NT2/D1 (cell line): ENCODE results near the gene MYO1A.

Experiments used
- SUZ12 ChIP-seq: IDR thresholded peaks from 2 replicates; pipeline ENCODE4 v1.6.1; 2011; ENCODE audit not compliant: insufficient read length, insufficient read depth; ENCODE audit errors: extremely low read depth
- ZNF274 ChIP-seq: IDR thresholded peaks from 2 replicates; pipeline ENCODE4 v1.6.1; 2011; ENCODE audit warnings: mild to moderate bottlenecking, low read depth, low read length

- TF ChIP-seq ZNF274 (no peak), SUZ12 (no peak)
Measured at GRCh38 chr12:57046086-57046791, 3.7 kb downstream of the MYO1A start.
